ENCODE results near the gene PDE9A.

PDE9A gene

DNA sequence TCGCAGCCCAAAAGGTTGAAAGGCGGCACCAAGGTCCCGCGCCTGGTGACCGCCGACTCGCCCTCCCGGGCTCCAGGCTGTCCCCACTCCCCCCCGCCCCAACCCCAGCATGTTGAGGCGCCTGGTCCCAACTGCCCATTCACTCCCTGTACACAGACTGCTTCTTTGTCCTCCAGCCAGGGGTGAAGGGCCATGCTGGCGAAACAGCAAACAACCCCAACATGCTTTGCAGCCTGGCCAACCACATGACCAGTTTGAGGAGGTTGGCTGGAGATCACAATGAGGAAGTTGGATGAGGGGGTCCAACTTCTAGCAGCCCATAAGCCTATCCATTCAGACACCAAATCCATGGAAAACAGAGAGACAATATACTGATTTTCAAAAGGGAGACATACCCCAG is 13.5 kb downstream of the PDE9A start:
- no peak overlapping the region for H3K4me3 ChIP-seq
- H3K9me3 ChIP-seq (replicated peaks in 1 of 11) = peaks cover 0 to 13% (median 0%) of the 10 kb centered on the region in 11 experiments; a peak in 4 of 22 replicates
- H4K20me1 ChIP-seq = peaks cover 0 to 76% (median 48%) of the 10 kb centered on the region in 11 experiments; a peak in 17 of 22 replicates
- H3K4me1 ChIP-seq = peaks cover 27 to 90% (median 85%) of the 10 kb centered on the region in 10 experiments
- H3K4me2 ChIP-seq = peak overlapping the region in 5 of 11 experiments; percentile 45 to 87 (median 82); a peak in 6 of 22 replicates
- peaks cover 84 to 100% (median 99%) of the 10 kb centered on the region in 11 experiments for H3K27me3 ChIP-seq
- no peaks in the 10 kb centered on the region for H3K36me3 ChIP-seq
- H3K9ac ChIP-seq = no peak overlapping the region
- no peak for TF ChIP-seq Cebpa-rat (IDR thresholded peaks at IDR 0.05)
- no peak overlapping the region for H3K27ac ChIP-seq

DNA sequence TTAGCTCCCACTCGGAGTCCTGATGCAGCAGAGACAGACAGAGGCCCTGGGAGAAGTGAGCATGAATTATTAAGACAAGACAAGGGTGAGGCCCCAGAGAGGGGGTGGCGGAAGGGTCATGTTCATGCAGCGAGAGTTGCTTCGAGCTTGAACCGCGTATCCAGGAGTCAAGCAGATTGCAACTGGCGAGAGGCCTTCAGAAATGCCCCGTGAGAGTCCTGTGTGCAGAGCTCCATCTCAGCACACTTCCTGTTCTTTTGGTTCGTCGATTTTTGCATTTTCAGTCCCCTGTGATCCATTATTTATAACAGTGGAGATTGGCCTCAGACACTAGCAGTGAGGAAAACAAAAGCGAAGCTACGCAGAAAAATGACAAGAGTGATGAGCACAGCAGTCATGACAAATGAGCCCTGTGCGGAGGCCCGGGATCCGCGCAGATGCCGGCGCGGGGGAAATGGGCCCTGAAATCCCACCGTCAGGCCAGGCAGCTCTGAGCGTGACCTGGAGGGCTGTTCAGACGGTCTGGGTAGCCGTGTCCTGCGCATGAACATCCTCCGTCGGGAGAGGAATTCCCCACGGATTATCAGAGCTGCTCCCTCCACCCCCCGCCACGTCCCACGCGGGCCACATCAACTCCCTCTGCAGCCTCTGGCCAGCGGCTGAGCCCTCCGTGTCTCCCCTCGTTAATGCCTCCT is 15.0 kb downstream of the PDE9A start:
- Histone ChIP-seq H3K9ac (no peak overlapping the region), H3K4me1 (peaks cover 39 to 80% (median 76%) of the 10 kb centered on the region in 10 experiments), H3K4me3 (peak overlapping the region in 7 of 10 experiments; percentile 7 to 45 (median 25); a peak in 9 of 20 replicates), H3K27me3 (peaks cover 96 to 100% (median 100%) of the 10 kb centered on the region in 11 experiments), H3K27ac (no peak overlapping the region), H3K9me3 (replicated peaks in 1 of 11) (peaks cover 0 to 13% (median 0%) of the 10 kb centered on the region in 11 experiments; a peak in 4 of 22 replicates), H3K4me2 (peak overlapping the region; percentile 45 to 87 (median 72)), H3K36me3 (no peaks in the 10 kb centered on the region), H4K20me1 (peaks cover 0 to 82% (median 55%) of the 10 kb centered on the region in 11 experiments; a peak in 17 of 22 replicates)
- TF ChIP-seq Cebpa-rat (IDR thresholded peaks at IDR 0.05) = no peak

DNA sequence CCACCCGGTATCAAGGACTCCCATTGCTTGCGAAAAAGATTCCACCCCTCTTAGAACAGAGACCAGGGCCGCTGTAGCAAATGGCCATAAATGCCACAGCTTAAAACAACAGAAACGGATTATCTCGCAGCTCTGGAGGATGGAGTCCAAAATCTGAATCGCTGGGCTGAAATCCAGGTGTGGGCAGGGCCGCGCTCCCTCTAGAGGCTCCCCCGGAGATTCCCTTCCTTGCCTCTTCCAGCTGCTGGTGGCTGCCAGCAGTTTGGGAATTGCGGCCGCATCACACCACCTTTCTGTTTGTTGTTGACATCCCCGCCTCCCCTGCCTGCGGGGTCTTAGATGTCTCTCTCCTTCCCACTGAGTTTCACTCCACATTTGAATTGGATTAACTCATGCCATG is 15.6 kb downstream of the PDE9A start:
- no peak overlapping the region for H3K9ac ChIP-seq
- peaks cover 0 to 82% (median 58%) of the 10 kb centered on the region in 11 experiments; a peak in 17 of 22 replicates for H4K20me1 ChIP-seq
- peaks cover 0 to 13% (median 0%) of the 10 kb centered on the region in 11 experiments; a peak in 4 of 22 replicates for H3K9me3 ChIP-seq (replicated peaks in 1 of 11)
- H3K27me3 ChIP-seq = peaks cover 96 to 100% (median 100%) of the 10 kb centered on the region in 11 experiments
- no peaks in the 10 kb centered on the region for H3K36me3 ChIP-seq
- H3K27ac ChIP-seq = no peak overlapping the region
- peak overlapping the region in 5 of 10 experiments; percentile 18 to 45 (median 32); a peak in 6 of 20 replicates for H3K4me3 ChIP-seq
- peaks cover 39 to 74% (median 70%) of the 10 kb centered on the region in 10 experiments for H3K4me1 ChIP-seq
- peak overlapping the region; percentile 45 to 87 (median 72); a peak in 20 of 22 replicates for H3K4me2 ChIP-seq
- no peak for TF ChIP-seq Cebpa-rat (IDR thresholded peaks at IDR 0.05)

DNA sequence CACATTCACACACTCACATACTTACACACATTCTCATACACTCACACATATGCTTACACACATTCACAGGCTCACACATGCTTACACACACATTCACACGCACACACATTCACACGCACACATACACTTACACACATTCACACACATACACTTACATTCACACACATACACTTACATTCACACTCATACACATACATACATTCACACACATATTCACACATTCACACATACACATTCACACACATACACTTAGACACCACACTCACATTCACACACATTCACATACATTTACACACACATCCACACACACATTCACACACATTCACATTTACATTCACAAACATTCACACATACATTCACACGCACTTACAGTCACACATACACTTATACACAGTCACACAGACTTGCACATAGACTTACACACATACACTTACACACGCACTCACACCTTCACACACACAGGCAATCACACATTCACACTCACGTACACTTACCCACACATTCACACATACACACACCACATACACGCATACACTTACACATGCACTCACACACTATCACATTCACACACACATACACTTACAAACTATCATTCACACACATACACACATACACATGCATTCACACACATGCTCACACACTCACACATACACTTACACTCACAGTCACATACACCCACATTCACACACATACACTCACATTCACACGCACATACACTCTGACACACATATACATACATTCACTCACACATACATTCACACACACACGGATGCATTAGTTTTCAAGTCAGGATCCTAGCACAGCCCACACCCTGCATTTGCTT is 16.8 kb downstream of the PDE9A start:
- Histone ChIP-seq H3K4me3 (no peak overlapping the region), H3K4me2 (peak overlapping the region; percentile 53 to 87 (median 76); a peak in 21 of 22 replicates), H3K36me3 (no peaks in the 10 kb centered on the region), H3K9ac (no peak overlapping the region), H4K20me1 (peaks cover 0 to 79% (median 61%) of the 10 kb centered on the region in 11 experiments; a peak in 17 of 22 replicates), H3K27me3 (peaks cover 96 to 100% (median 100%) of the 10 kb centered on the region in 11 experiments), H3K27ac (no peak overlapping the region), H3K4me1 (peaks cover 39 to 69% (median 61%) of the 10 kb centered on the region in 10 experiments), H3K9me3 (replicated peaks in 1 of 11) (peaks cover 0 to 13% (median 0%) of the 10 kb centered on the region in 11 experiments; a peak in 4 of 22 replicates)
- TF ChIP-seq Cebpa-rat (IDR thresholded peaks at IDR 0.05) = no peak

DNA sequence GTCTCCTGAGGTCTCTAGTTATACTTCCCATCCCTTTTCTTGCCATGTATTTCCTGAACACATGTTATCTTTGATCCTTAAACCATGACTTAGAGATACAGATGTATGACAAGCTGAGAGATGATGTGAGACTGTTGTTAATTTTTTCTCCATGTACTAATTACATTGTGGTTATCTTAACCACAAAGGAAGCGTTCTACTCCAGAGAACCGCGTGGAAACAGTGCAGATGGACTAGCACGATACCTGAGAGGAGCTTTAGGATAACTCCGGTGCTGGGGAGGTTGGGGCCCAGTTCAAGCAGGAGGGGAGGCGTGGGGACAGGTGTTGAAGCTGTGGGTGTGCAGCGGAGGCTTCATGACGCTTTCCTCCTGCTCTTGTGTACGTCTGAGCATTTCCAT is 17.5 kb downstream of the PDE9A start:
- TF ChIP-seq Cebpa-rat (IDR thresholded peaks at IDR 0.05) = no peak
- H4K20me1 ChIP-seq = peaks cover 0 to 81% (median 61%) of the 10 kb centered on the region in 11 experiments; a peak in 17 of 22 replicates
- H3K27me3 ChIP-seq = peaks cover 96 to 100% (median 100%) of the 10 kb centered on the region in 11 experiments
- no peak overlapping the region for H3K9ac ChIP-seq
- H3K4me1 ChIP-seq = peaks cover 39 to 65% (median 56%) of the 10 kb centered on the region in 10 experiments
- peaks cover 0 to 7% (median 0%) of the 10 kb centered on the region in 11 experiments; a peak in 4 of 22 replicates for H3K9me3 ChIP-seq (replicated peaks in 1 of 11)
- no peak overlapping the region for H3K27ac ChIP-seq
- no peaks in the 10 kb centered on the region for H3K36me3 ChIP-seq
- H3K4me2 ChIP-seq = peak overlapping the region; percentile 53 to 87 (median 76)
- H3K4me3 ChIP-seq = no peak overlapping the region

DNA sequence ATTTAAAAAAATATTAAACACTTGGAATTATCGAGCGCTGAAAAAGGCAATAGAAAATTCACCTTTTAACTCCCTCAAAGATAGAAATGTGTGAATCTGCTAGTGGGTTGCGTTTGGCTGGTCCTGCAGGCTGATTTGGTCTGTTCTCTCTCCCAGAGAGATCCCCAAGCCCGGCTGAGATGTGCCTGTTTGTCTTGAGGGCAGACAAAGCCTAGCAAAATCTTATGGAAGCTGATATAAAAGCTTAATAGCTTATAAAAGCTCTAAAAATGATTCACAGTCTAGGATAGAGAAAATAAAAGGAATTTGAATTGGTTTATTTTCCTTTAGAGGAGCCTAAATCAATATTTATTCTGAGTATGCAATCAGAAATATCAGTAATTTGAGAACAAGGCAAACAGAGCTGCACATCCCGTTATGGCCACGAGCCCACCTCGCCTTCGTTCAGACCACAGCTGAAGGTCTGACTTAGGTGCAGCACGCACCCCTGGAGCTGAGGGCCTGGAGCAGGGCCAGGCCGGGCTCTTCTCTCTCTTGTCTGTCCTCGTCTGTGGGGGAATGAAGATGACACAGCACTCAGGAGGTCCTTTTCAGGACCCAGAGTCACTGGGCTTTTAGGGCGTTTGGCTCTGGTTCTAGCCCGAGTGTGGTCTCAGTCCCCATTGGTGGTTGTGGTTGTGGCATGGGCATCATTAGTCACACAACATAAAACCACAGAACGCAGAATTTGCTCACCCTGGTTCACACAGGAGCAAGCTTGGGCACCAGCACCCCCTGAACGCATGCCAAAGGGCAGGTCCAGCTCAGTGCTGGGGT is 18.6 kb downstream of the PDE9A start:
- Histone ChIP-seq H3K36me3 (no peaks in the 10 kb centered on the region), H3K4me3 (no peak overlapping the region), H3K9me3 (replicated peaks in 1 of 11) (no peaks in the 10 kb centered on the region), H4K20me1 (peaks cover 0 to 90% (median 61%) of the 10 kb centered on the region in 11 experiments; a peak in 17 of 22 replicates), H3K4me1 (peaks cover 39 to 66% (median 56%) of the 10 kb centered on the region in 10 experiments), H3K9ac (no peak overlapping the region), H3K27ac (no peak overlapping the region), H3K4me2 (peak overlapping the region in 8 of 11 experiments; percentile 2 to 82 (median 28); a peak in 10 of 22 replicates), H3K27me3 (peaks cover 96 to 100% (median 100%) of the 10 kb centered on the region in 11 experiments)
- no peak for TF ChIP-seq Cebpa-rat (IDR thresholded peaks at IDR 0.05)

DNA sequence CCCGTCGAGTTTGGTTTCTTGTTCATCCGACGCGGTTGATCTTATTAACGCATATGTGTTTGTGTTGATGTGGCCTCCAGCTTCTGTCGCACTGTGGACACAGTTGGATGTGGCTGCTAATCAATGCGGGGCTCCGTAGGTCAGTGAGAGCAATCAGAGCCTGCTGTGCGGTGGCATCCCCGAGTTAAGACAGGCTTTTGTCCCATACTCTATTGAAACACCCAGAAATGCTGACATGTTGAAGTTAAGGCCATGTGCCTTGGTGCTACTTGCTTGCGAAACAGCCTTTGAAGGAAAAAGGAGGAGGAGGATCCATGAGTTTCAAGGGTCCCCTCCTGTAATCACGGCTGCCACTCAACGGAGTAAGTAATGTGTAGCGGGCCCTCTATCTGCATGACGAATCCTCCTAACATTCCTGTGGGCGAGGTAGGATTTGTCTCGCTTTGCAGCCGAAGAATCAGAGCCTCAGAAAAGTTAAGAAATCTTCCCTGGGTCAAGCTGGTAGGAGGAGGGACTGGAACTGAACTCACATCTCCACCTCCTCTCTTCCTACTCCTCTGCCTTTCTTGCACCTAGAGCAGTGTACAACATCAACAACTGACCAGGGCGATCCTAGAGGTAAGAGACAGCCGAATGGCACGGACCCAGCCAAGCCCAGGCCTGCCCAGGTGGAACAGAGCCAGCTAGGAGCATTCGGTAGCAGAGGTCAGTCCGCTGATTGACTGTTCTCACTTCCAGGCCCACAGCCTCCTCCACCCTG is 19.5 kb downstream of the PDE9A start:
- peaks cover 96 to 100% (median 100%) of the 10 kb centered on the region in 11 experiments for H3K27me3 ChIP-seq
- peak overlapping the region in 5 of 11 experiments; percentile 2 to 29 (median 16); a peak in 7 of 22 replicates for H3K4me2 ChIP-seq
- no peaks in the 10 kb centered on the region for H3K36me3 ChIP-seq
- H3K4me1 ChIP-seq = peaks cover 39 to 66% (median 56%) of the 10 kb centered on the region in 10 experiments
- peaks cover 0 to 93% (median 64%) of the 10 kb centered on the region in 11 experiments; a peak in 17 of 22 replicates for H4K20me1 ChIP-seq
- no peak overlapping the region for H3K9ac ChIP-seq
- H3K9me3 ChIP-seq (replicated peaks in 1 of 11) = no peaks in the 10 kb centered on the region
- no peak overlapping the region for H3K27ac ChIP-seq
- no peak overlapping the region for H3K4me3 ChIP-seq
- peak in 3 of 11 experiments; percentile 11 to 54 (median 30); a peak in 2 of 22 replicates for TF ChIP-seq Cebpa-rat (IDR thresholded peaks at IDR 0.05)

Measured in BLaER1 treated with 17β-estradiol and CSF1 and Interleukin-3, amounts not matched to agents 10 nM and 100 nM (cell line).